Hypothalamus (tissue), 51 donors: ENCODE results near the gene CPB1.
A peak's percentile ranks its signal among the peaks of the same experiment; 100 is the strongest.

Experiments used
- DNase-seq, 51 donors: peaks; one replicate each; lab custom pipeline; 2025; lab: John Stamatoyannopoulos, UW

Gene CPB1

GRCh38 chr3:148879256-148879655 is 51.6 kb downstream of the CPB1 start:
- no peak for DNase-seq

- DNase-seq: peak in 1 of 51 donors; percentile 0
These were observed 53.1 kb downstream of the CPB1 start for GRCh38 chr3:148880681-148881080.

GRCh38 chr3:148881286-148881685 is 53.7 kb downstream of the CPB1 start:
- DNase-seq: no peak

- no peak for DNase-seq
These were observed 54.7 kb downstream of the CPB1 start for GRCh38 chr3:148882288-148882687.

GRCh38 chr3:148883163-148883562 is 55.6 kb downstream of the CPB1 start:
- DNase-seq: no peak

- no peak for DNase-seq
These were observed 56.6 kb downstream of the CPB1 start for GRCh38 chr3:148884261-148884660.

GRCh38 chr3:148889828-148890227 is 62.2 kb downstream of the CPB1 start:
- no peak for DNase-seq

GRCh38 chr3:148896062-148896461 is 68.5 kb downstream of the CPB1 start:
- no peak for DNase-seq

GRCh38 chr3:148901987-148902791 is 74.6 kb downstream of the CPB1 start:
- DNase-seq: no peak

GRCh38 chr3:148903022-148903442 is 75.4 kb downstream of the CPB1 start:
- no peak for DNase-seq

- DNase-seq: no peak
These were observed 76.3 kb downstream of the CPB1 start for GRCh38 chr3:148903941-148904340.

- no peak for DNase-seq
These were observed 79.1 kb downstream of the CPB1 start for GRCh38 chr3:148906667-148907066.
